ENCODE results near the gene GLIS2.

DNA sequence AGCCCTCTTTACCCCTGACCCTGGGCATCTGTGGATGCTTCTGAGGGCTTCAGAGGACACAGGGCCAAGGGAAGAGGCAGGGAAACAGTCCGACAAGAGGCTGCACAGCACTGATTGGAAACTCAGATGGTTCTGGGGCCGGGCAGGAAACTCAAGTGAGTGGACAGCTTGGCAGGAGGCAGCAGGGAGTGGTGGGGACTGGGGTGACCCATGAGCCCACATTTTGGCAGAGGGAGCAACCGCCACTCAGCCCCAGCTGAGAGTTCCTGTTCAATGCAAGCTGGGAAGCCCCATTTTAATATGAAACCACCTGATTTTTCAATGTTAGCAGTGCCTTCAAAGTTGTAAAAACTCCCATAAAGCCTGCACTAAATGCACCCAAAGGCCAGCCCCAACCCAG is 54.3 kb downstream of the GLIS2 start:
- TF ChIP-seq EGR2 (tag by site-specific recombination; IDR thresholded peaks at IDR 0.05; ENCODE audit: low read depth), result no peak
- TF ChIP-seq, protein P1, sequence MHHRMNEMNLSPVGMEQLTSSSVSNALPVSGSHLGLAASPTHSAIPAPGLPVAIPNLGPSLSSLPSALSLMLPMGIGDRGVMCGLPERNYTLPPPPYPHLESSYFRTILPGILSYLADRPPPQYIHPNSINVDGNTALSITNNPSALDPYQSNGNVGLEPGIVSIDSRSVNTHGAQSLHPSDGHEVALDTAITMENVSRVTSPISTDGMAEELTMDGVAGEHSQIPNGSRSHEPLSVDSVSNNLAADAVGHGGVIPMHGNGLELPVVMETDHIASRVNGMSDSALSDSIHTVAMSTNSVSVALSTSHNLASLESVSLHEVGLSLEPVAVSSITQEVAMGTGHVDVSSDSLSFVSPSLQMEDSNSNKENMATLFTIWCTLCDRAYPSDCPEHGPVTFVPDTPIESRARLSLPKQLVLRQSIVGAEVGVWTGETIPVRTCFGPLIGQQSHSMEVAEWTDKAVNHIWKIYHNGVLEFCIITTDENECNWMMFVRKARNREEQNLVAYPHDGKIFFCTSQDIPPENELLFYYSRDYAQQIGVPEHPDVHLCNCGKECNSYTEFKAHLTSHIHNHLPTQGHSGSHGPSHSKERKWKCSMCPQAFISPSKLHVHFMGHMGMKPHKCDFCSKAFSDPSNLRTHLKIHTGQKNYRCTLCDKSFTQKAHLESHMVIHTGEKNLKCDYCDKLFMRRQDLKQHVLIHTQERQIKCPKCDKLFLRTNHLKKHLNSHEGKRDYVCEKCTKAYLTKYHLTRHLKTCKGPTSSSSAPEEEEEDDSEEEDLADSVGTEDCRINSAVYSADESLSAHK (tag by site-specific recombination; IDR thresholded peaks at IDR 0.05), result no peak
- TF ChIP-seq, protein P2, sequence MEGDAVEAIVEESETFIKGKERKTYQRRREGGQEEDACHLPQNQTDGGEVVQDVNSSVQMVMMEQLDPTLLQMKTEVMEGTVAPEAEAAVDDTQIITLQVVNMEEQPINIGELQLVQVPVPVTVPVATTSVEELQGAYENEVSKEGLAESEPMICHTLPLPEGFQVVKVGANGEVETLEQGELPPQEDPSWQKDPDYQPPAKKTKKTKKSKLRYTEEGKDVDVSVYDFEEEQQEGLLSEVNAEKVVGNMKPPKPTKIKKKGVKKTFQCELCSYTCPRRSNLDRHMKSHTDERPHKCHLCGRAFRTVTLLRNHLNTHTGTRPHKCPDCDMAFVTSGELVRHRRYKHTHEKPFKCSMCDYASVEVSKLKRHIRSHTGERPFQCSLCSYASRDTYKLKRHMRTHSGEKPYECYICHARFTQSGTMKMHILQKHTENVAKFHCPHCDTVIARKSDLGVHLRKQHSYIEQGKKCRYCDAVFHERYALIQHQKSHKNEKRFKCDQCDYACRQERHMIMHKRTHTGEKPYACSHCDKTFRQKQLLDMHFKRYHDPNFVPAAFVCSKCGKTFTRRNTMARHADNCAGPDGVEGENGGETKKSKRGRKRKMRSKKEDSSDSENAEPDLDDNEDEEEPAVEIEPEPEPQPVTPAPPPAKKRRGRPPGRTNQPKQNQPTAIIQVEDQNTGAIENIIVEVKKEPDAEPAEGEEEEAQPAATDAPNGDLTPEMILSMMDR (tag by site-specific recombination; IDR thresholded peaks at IDR 0.05), result no peak
- TF ChIP-seq YY1 (tag by site-specific recombination; IDR thresholded peaks at IDR 0.05), result no peak
- no peak for TF ChIP-seq ZBTB8A (tag by site-specific recombination; IDR thresholded peaks at IDR 0.05)
- TF ChIP-seq, protein P3, sequence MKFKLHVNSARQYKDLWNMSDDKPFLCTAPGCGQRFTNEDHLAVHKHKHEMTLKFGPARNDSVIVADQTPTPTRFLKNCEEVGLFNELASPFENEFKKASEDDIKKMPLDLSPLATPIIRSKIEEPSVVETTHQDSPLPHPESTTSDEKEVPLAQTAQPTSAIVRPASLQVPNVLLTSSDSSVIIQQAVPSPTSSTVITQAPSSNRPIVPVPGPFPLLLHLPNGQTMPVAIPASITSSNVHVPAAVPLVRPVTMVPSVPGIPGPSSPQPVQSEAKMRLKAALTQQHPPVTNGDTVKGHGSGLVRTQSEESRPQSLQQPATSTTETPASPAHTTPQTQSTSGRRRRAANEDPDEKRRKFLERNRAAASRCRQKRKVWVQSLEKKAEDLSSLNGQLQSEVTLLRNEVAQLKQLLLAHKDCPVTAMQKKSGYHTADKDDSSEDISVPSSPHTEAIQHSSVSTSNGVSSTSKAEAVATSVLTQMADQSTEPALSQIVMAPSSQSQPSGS (tag by site-specific recombination; IDR thresholded peaks at IDR 0.05; ENCODE audit: low read depth), result no peak
